GM12892 (cell line): ENCODE data around the gene PIGU.

Experiments
- DNase-seq: peaks from one replicate; pipeline ENCODE4 v3.0.0; 2011; ENCODE audit not compliant: insufficient read length
- FAIRE-seq: peaks from 2 replicates; lab custom pipeline; 2011; peaks lifted over from hg19 to GRCh38; lab: Jason Lieb, UNC
- POLR2A ChIP-seq: IDR thresholded peaks from 2 replicates; pipeline ENCODE4 v1.6.1; 2011; ENCODE audit warnings: low read depth, low read length, control low read depth
- POLR2AphosphoS5 ChIP-seq: IDR thresholded peaks from 2 replicates; pipeline ENCODE4 v1.6.1; 2011; ENCODE audit warnings: low read depth, low read length, control low read depth
- TAF1 ChIP-seq: IDR thresholded peaks from 2 replicates; pipeline ENCODE4 v1.6.1; 2011; ENCODE audit warnings: low read depth, mild to moderate bottlenecking, control low read depth, low read length, borderline replicate concordance

Gene PIGU

GRCh38 chr20:34644345-34644744, 32.5 kb downstream of the PIGU start:
- DNase-seq (no peak), FAIRE-seq (no peak)
- no peak for TF ChIP-seq POLR2A
- no peak for TF ChIP-seq POLR2AphosphoS5

GRCh38 chr20:34643928-34644327, 33.0 kb downstream of the PIGU start:
- TF ChIP-seq POLR2A (no peak), POLR2AphosphoS5 (no peak), TAF1 (no peak)
- FAIRE-seq (no peak), DNase-seq (no peak)

- FAIRE-seq: peak; percentile 61
- TF ChIP-seq POLR2A: no peak
- TF ChIP-seq TAF1: no peak
- no peak for TF ChIP-seq POLR2AphosphoS5
- no peak for DNase-seq
Measured at GRCh38 chr20:34642009-34642408, 34.9 kb downstream of the PIGU start.

GRCh38 chr20:34639755-34640222, 37.1 kb downstream of the PIGU start:
- DNase-seq (no peak), FAIRE-seq (no peak)
- TF ChIP-seq POLR2A (no peak), POLR2AphosphoS5 (no peak), TAF1 (no peak)

- FAIRE-seq: no peak
- no peak for DNase-seq
- TF ChIP-seq TAF1 (no peak), POLR2AphosphoS5 (no peak), POLR2A (no peak)
Measured at GRCh38 chr20:34638532-34638931, 38.4 kb downstream of the PIGU start.

GRCh38 chr20:34638039-34638292, 38.9 kb downstream of the PIGU start:
- TF ChIP-seq POLR2A (no peak), POLR2AphosphoS5 (no peak), TAF1 (no peak)
- FAIRE-seq (no peak), DNase-seq (no peak)

- no peak for DNase-seq
- TF ChIP-seq POLR2AphosphoS5 (no peak), POLR2A (no peak), TAF1 (no peak)
- FAIRE-seq: no peak
Measured at GRCh38 chr20:34637245-34638038, 39.5 kb downstream of the PIGU start.

- no peak for FAIRE-seq
- no peak for TF ChIP-seq POLR2AphosphoS5
- no peak for TF ChIP-seq POLR2A
- TF ChIP-seq TAF1: no peak
- no peak for DNase-seq
Measured at GRCh38 chr20:34636648-34637047, 40.2 kb downstream of the PIGU start.

- FAIRE-seq (no peak), DNase-seq (no peak)
- no peak for TF ChIP-seq POLR2AphosphoS5
- TF ChIP-seq TAF1: no peak
- no peak for TF ChIP-seq POLR2A
Measured at GRCh38 chr20:34634392-34634791, 42.5 kb downstream of the PIGU start.

GRCh38 chr20:34632870-34633452, 43.9 kb downstream of the PIGU start:
- DNase-seq: no peak
- TF ChIP-seq TAF1: no peak
- TF ChIP-seq POLR2AphosphoS5: no peak
- no peak for TF ChIP-seq POLR2A
- no peak for FAIRE-seq

- no peak for FAIRE-seq
- no peak for DNase-seq
- TF ChIP-seq TAF1: no peak
- TF ChIP-seq POLR2A: no peak
- no peak for TF ChIP-seq POLR2AphosphoS5
Measured at GRCh38 chr20:34629904-34630303, 47.0 kb downstream of the PIGU start.

- FAIRE-seq (no peak), DNase-seq (no peak)
- TF ChIP-seq POLR2AphosphoS5: no peak
- TF ChIP-seq POLR2A: no peak
- TF ChIP-seq TAF1: no peak
Measured at GRCh38 chr20:34629342-34629741, 47.5 kb downstream of the PIGU start.

- DNase-seq: no peak
- no peak for TF ChIP-seq POLR2AphosphoS5
- TF ChIP-seq POLR2A: no peak
- no peak for TF ChIP-seq TAF1
- no peak for FAIRE-seq
Measured at GRCh38 chr20:34628026-34628425, 48.9 kb downstream of the PIGU start.

- no peak for FAIRE-seq
- TF ChIP-seq TAF1: no peak
- no peak for TF ChIP-seq POLR2AphosphoS5
- TF ChIP-seq POLR2A: no peak
Measured at GRCh38 chr20:34627458-34627857, 49.4 kb downstream of the PIGU start.

More at GRCh38 chr20:34627458-34627857, 49.4 kb downstream of the PIGU start:
- DNase-seq: no peak
